LoVo (cell line): Measurements from ENCODE around the gene FBL.
A peak's percentile ranks its signal among the peaks of the same experiment; 100 is the strongest.
"Not testable (repeated sequence)": the region's sequence is repeated elsewhere in the genome, so short reads cannot be mapped to it uniquely, and the experiment has no call there.

Experiments used
- DNase-seq: peaks from one replicate; pipeline ENCODE4 v3.0.0-alpha.2; 2016; ENCODE audit warnings: low spot score

The FBL gene

GRCh38 chr19:39876486-39876885 is 30.3 kb upstream of the FBL start:
- DNase-seq, result not testable (repeated sequence)

- DNase-seq, result not testable (repeated sequence)
These were observed 29.3 kb upstream of the FBL start for GRCh38 chr19:39875401-39875864.

GRCh38 chr19:39874404-39874803 is 28.2 kb upstream of the FBL start:
- DNase-seq, result no peak

GRCh38 chr19:39873385-39873784 is 27.2 kb upstream of the FBL start:
- DNase-seq, result no peak

- no peak for DNase-seq
These were observed 26.0 kb upstream of the FBL start for GRCh38 chr19:39871886-39872866.

GRCh38 chr19:39871362-39871761 is 25.2 kb upstream of the FBL start:
- no peak for DNase-seq

- DNase-seq, result no peak
These were observed 24.2 kb upstream of the FBL start for GRCh38 chr19:39870171-39870971.

GRCh38 chr19:39867952-39868351 is 21.8 kb upstream of the FBL start:
- no peak for DNase-seq

- no peak for DNase-seq
These were observed 21.0 kb upstream of the FBL start for GRCh38 chr19:39867133-39867532.

- no peak for DNase-seq
These were observed 19.8 kb upstream of the FBL start for GRCh38 chr19:39865953-39866352.

GRCh38 chr19:39865186-39865585 is 19.0 kb upstream of the FBL start:
- DNase-seq, result no peak

GRCh38 chr19:39864118-39864517 is 17.9 kb upstream of the FBL start:
- DNase-seq, result no peak

- DNase-seq, result no peak
These were observed 12.4 kb upstream of the FBL start for GRCh38 chr19:39858541-39858940.

GRCh38 chr19:39852882-39853281 is 6.7 kb upstream of the FBL start:
- DNase-seq, result no peak

- DNase-seq, result no peak
These were observed 4.7 kb upstream of the FBL start for GRCh38 chr19:39850892-39851291.

- no peak for DNase-seq
These were observed 2.2 kb upstream of the FBL start for GRCh38 chr19:39848392-39848791.

- DNase-seq, result no peak
These were observed 1.3 kb upstream of the FBL start for GRCh38 chr19:39847525-39847924.

GRCh38 chr19:39846678-39847486 is 703 bp upstream of the FBL start:
- DNase-seq, result no peak

GRCh38 chr19:39845584-39845932 is 621 bp downstream of the FBL start:
- peak; percentile 15 for DNase-seq

- DNase-seq, result no peak
These were observed 1.0 kb downstream of the FBL start for GRCh38 chr19:39845172-39845571.

GRCh38 chr19:39843919-39844793 is 2.0 kb downstream of the FBL start:
- peak; percentile 43 for DNase-seq
